Endothelial cell of umbilical vein (primary cell): Measurements from ENCODE around the gene ZSCAN2. TPM values are rescaled to one million over a fixed set of nuclear protein-coding genes. Genes with fewer than 3 reads are reported as not detected.
"Not testable (repeated sequence)": the region's sequence is repeated elsewhere in the genome, so short reads cannot be mapped to it uniquely, and the experiment has no call there.

Experiments used
- Bru-seq: library from RNA; stranded (reverse); fragments of 400-500 nt; gene quantifications from one replicate; lab custom pipeline; 2021; lab: Mats Ljungman, UMichigan
- BruChase-seq, 2 experiments: library from RNA; stranded (reverse); fragments of 400-500 nt; gene quantifications; one replicate each; lab custom pipeline; 2021; lab: Mats Ljungman, UMichigan
- BruUV-seq: library from RNA; stranded (reverse); fragments of 400-500 nt; replicated peaks from 2 replicates; lab custom pipeline; 2021; lab: Mats Ljungman, UMichigan
- CTCF ChIA-PET: fragments of 300-600, 350-600 bp; sonication (Branson Sonifier 250); formaldehyde crosslinking; loops from one replicate; lab custom pipeline; 2021; ENCODE audit warnings: antibody characterized with exemption, inconsistent platforms; lab: Charles Lee
- POLR2A ChIA-PET: fragments of 300-600, 350-600 bp; sonication (Branson Sonifier 250); formaldehyde crosslinking; loops from one replicate; lab custom pipeline; 2021; ENCODE audit warnings: antibody characterized with exemption, inconsistent platforms; lab: Charles Lee
- DNase-seq: peaks from one replicate; pipeline ENCODE4 v3.0.0-alpha.2; 2011; ENCODE audit warnings: low read depth, low spot score
- FAIRE-seq: peaks from 2 replicates; lab custom pipeline; 2011; peaks lifted over from hg19 to GRCh38; lab: Jason Lieb, UNC
- H2AFZ ChIP-seq: 2 replicates; pipeline ENCODE4 v1.6.0; 2012; ENCODE audit warnings: low read depth, low read length, control low read depth, inconsistent platforms
- H3K27ac ChIP-seq: 2 replicates; pipeline ENCODE4 v1.5.1; 2011; ENCODE audit warnings: low read depth, mild to moderate bottlenecking, control low read depth, low read length, moderate library complexity; ENCODE audit not compliant: insufficient read depth
- H3K27me3 ChIP-seq, 2 experiments: 2 replicates each; pipeline versions ENCODE4 v1.6.0 to v1.6.1; 2011; ENCODE audit warnings: low read length in 2 of 2, mixed read lengths in 1 of 2; ENCODE audit not compliant: control insufficient read depth in 2 of 2, insufficient read depth in 2 of 2
- H3K36me3 ChIP-seq, 2 experiments: 2 replicates in 1 of 2; 3 replicates in 1 of 2; pipeline ENCODE4 v1.5.1; 2011; ENCODE audit warnings: low read length in 2 of 2, mild to moderate bottlenecking in 1 of 2, moderate library complexity in 1 of 2; ENCODE audit not compliant: control insufficient read depth in 2 of 2, insufficient read depth in 2 of 2; ENCODE audit errors: extremely low read depth in 1 of 2
- H3K4me1 ChIP-seq: 3 replicates; pipeline ENCODE4 v1.5.1; 2011; ENCODE audit warnings: mild to moderate bottlenecking, low read length; ENCODE audit not compliant: control insufficient read depth, insufficient read depth; ENCODE audit errors: extremely low read depth
- H3K4me2 ChIP-seq: 2 replicates; pipeline ENCODE4 v1.6.1; 2011; ENCODE audit warnings: low read length, control low read depth, mixed read lengths; ENCODE audit not compliant: insufficient read depth
- H3K4me3 ChIP-seq, 3 experiments: fragments of 200-600 bp in 1 of 3; sonication (generic), shearing (Covaris generic) in 1 of 3; replicated peaks in 1 of 3; 2 replicates each; pipeline ENCODE4 v1.5.1; 2011 to 2016; ENCODE audit warnings: control low read depth in 3 of 3, low read length in 3 of 3, mild to moderate bottlenecking in 2 of 3, inconsistent platforms in 1 of 3, low read depth in 1 of 3, moderate library complexity in 1 of 3; ENCODE audit not compliant: insufficient read depth in 1 of 3
- H3K79me2 ChIP-seq: 2 replicates; pipeline ENCODE4 v1.6.0; 2012; ENCODE audit warnings: low read length, inconsistent platforms; ENCODE audit not compliant: control insufficient read depth, insufficient read depth
- H3K9ac ChIP-seq: replicated peaks from 2 replicates; pipeline ENCODE3; 2011; ENCODE audit warnings: low read length, control low read depth; ENCODE audit not compliant: insufficient read depth; ENCODE audit errors: extremely low read depth
- H3K9me1 ChIP-seq: replicated peaks from 3 replicates; pipeline ENCODE4 v1.6.0; 2011; ENCODE audit warnings: mild to moderate bottlenecking, low read length; ENCODE audit not compliant: control insufficient read depth, insufficient read depth; ENCODE audit errors: extremely low read depth
- H3K9me3 ChIP-seq: replicated peaks from 2 replicates; pipeline ENCODE4 v1.5.1; 2012; ENCODE audit warnings: low read length, inconsistent platforms; ENCODE audit not compliant: control insufficient read depth, insufficient read depth
- H4K20me1 ChIP-seq: replicated peaks from 2 replicates; pipeline ENCODE3; 2011; ENCODE audit warnings: mild to moderate bottlenecking, low read length; ENCODE audit not compliant: control insufficient read depth, insufficient read depth; ENCODE audit errors: extremely low read depth
- CTCF ChIP-seq, 2 donors: IDR thresholded peaks; 1 replicate in 1 of 2; 2 replicates in 1 of 2; pipeline ENCODE4 v1.5.1; 2011; ENCODE audit warnings: low read length in 2 of 2, mild to moderate bottlenecking in 2 of 2, moderate library complexity in 2 of 2, control low read depth in 1 of 2, inconsistent platforms in 1 of 2, low read depth in 1 of 2; ENCODE audit not compliant: insufficient read depth in 1 of 2; ENCODE audit errors: extremely low read depth in 1 of 2
- EZH2 ChIP-seq: IDR thresholded peaks from 2 replicates; pipeline ENCODE4 v1.6.1; 2012; ENCODE audit warnings: borderline replicate concordance, low read depth, mild to moderate bottlenecking, moderate library complexity, low read length, inconsistent platforms; ENCODE audit not compliant: severe bottlenecking
- FOS ChIP-seq: IDR thresholded peaks from 2 replicates; pipeline ENCODE4 v1.6.1; 2011; ENCODE audit warnings: mild to moderate bottlenecking, low read length, moderate library complexity, borderline replicate concordance; ENCODE audit not compliant: insufficient read depth
- GATA2 ChIP-seq: IDR thresholded peaks from 2 replicates; pipeline ENCODE4 v1.7.0; 2011; ENCODE audit warnings: low read depth, mild to moderate bottlenecking, moderate library complexity, mixed read lengths, low read length; ENCODE audit not compliant: insufficient read length, insufficient read depth
- JUN ChIP-seq: IDR thresholded peaks from 2 replicates; pipeline ENCODE4 v1.6.1; 2011; ENCODE audit warnings: borderline replicate concordance, low read depth; ENCODE audit not compliant: insufficient read length, insufficient read depth
- MAX ChIP-seq: IDR thresholded peaks from 2 replicates; pipeline ENCODE4 v1.6.1; 2011; ENCODE audit not compliant: insufficient read depth, insufficient read length
- MYC ChIP-seq: IDR thresholded peaks from one replicate; pipeline ENCODE4 v1.6.1; 2011; ENCODE audit warnings: mild to moderate bottlenecking, low read depth, low read length
- POLR2A ChIP-seq: IDR thresholded peaks from 2 replicates; pipeline ENCODE4 v1.6.1; 2012; ENCODE audit warnings: low read depth, mild to moderate bottlenecking, control low read depth, low read length
- POLR2AphosphoS5 ChIP-seq: IDR thresholded peaks from 2 replicates; pipeline ENCODE4 v1.6.1; 2012; ENCODE audit warnings: low read depth, mild to moderate bottlenecking, control low read depth, low read length, moderate library complexity; ENCODE audit not compliant: insufficient read depth
- dilution Hi-C: fragments of 300-500 bp; cut with MboI; formaldehyde crosslinking; loops from one replicate; pipeline ENCODE4 v1.15.0; 2019; ENCODE audit warnings: low sequenced_read_pairs; ENCODE audit not compliant: extremely low pct_ligation_motif_present
- intact Hi-C: fragments of 100-400 bp; cut with micrococcal nuclease; formaldehyde crosslinking; loops from one replicate; pipeline ENCODE4 v1.10.0; 2022
- long read RNA-seq: library from polyadenylated mRNA; stranded (forward); transcript quantifications from one replicate; pipeline ENCODE4 v2.0.0, GENCODE V29; 2021
- polyA minus RNA-seq, 3 experiments: library from RNA; depleted of rRNA, polyadenylated mRNA; stranded (reverse); fragments of >200 nt; gene quantifications; 1 replicate in 1 of 3; 2 replicates in 2 of 3; pipeline ENCODE4 v1.2.3, GENCODE V29; 2011
- polyA plus RNA-seq, 4 experiments: library from polyadenylated mRNA; depleted of rRNA in 3 of 4; stranded (reverse) in 3 of 4; unstranded in 1 of 4; fragments of >200 nt; gene quantifications; 2 replicates each; pipeline versions ENCODE4 v1.2.1 to v1.2.3, GENCODE V29; 2011 to 2012; ENCODE audit warnings: missing spikeins in 1 of 4
- total RNA-seq: library from RNA; stranded (reverse); gene quantifications from 2 replicates; pipeline ENCODE4 v1.2.3, GENCODE V29; 2021

ZSCAN2 gene
- total RNA-seq (13.5 TPM in 2 replicates), polyA plus RNA-seq (11.3 and 12.9 TPM in 2 replicates), polyA minus RNA-seq (14.5 and 21.9 TPM in 2 replicates), Bru-seq, nascent RNA (percentile 57 among the genes with signal in this experiment), BruChase-seq, experiment 1, labeled RNA remaining after a 6-hour chase (percentile 61 among the genes with signal in this experiment), BruChase-seq, experiment 2, labeled RNA remaining after a 2-hour chase (percentile 60 among the genes with signal in this experiment)
- 15.3 and 16.2 TPM in 2 replicates for polyA plus RNA-seq (2011; cell fraction: cytosol; rRNA removed)
- polyA plus RNA-seq (2011; cell fraction: nucleus; rRNA removed) = 13.3 and 14.3 TPM in 2 replicates
- polyA plus RNA-seq (2012) = 12.4 and 19.0 TPM in 2 replicates
- polyA minus RNA-seq (2011; cell fraction: cytosol; rRNA and poly(A)+ RNA removed) = 3.9 TPM
- 10.0 and 12.6 TPM in 2 replicates for polyA minus RNA-seq (2011; cell fraction: nucleus; rRNA and poly(A)+ RNA removed)
- long read RNA-seq, partial matches to known transcripts = 0 of 13 reads
- long read RNA-seq, other reads (novel, unspliced or antisense) = 5 of 13 reads

- H4K20me1 ChIP-seq = no peaks in the 10 kb centered on the region
- ChIA-PET POLR2A (interaction anchor here (0.6 to 1.4 kb wide), 3 partner anchors 30 to 327 kb away, joined by 3 read pairs; no protein-coding TSS in a partner anchor), CTCF (interaction anchor here (0.6 to 1.9 kb wide), 16 partner anchors 13 to 568 kb away, joined by 3 to 14 read pairs (median 4); partner anchors contain the start of gene NMB)
- H2AFZ ChIP-seq = peak within 1 kb of the TSS; percentile 98
- FAIRE-seq (peak; percentile 98), DNase-seq (peak; percentile 96)
- TF ChIP-seq JUN (no peak), CTCF (IDR thresholded peaks at IDR 0.05; ENCODE audit: extremely low read depth in 1 of 2, insufficient read depth in 1 of 2, low read depth in 1 of 2, low read length in 2 of 2) (peak in 1 of 2 donors; percentile 10), MYC (no peak), FOS (no peak), POLR2A (peak; percentile 56), EZH2 (no peak), MAX (no peak), POLR2AphosphoS5 (peak; percentile 64), GATA2 (no peak)
- peak within 1 kb of the TSS; percentile 46 to 66 (median 54) for H3K4me3 ChIP-seq
- H3K4me1 ChIP-seq = no peaks in the 10 kb centered on the region
- H3K27ac ChIP-seq = peak within 1 kb of the TSS; percentile 56
- no peaks in the 10 kb centered on the region for H3K9me1 ChIP-seq
- TSS peak; percentile 59 for BruUV-seq
- intact Hi-C loops = loop anchor here (1.0 kb wide), 6 partner anchors 30 to 277 kb away; partner anchors contain the start of genes NMB, SEC11A and WDR73
- no peaks in the 10 kb centered on the region for H3K9me3 ChIP-seq
- H3K36me3 ChIP-seq = peaks cover 5 to 9% of the 10 kb centered on the region in 2 experiments
- peak within 1 kb of the TSS; percentile 86 for H3K9ac ChIP-seq
- H3K27me3 ChIP-seq = no peaks in the 10 kb centered on the region
- dilution Hi-C loops = no loop called here
- peak within 1 kb of the TSS; percentile 79 for H3K4me2 ChIP-seq
- peaks cover 2% of the 10 kb centered on the region for H3K79me2 ChIP-seq
Measured at GRCh38 chr15:84600687-84601554, at the start of gene ZSCAN2. Gene ZSCAN2, plus strand, starts transcription at chr15:84601009. Its CDS starts 2,919 bp downstream, at chr15:84603928.

- intact Hi-C loops, DNase-seq, H3K36me3 ChIP-seq, H3K27me3 ChIP-seq, POLR2A ChIA-PET, H4K20me1 ChIP-seq, H3K27ac ChIP-seq, H3K79me2 ChIP-seq, H3K4me3 ChIP-seq, dilution Hi-C loops, H3K4me2 ChIP-seq, FAIRE-seq, H2AFZ ChIP-seq, CTCF ChIA-PET, H3K9ac ChIP-seq, H3K9me3 ChIP-seq, BruUV-seq, H3K9me1 ChIP-seq: not testable (repeated sequence)
- H3K4me1 ChIP-seq = peaks cover 16% of the 10 kb centered on the region
Measured at GRCh38 chr15:84551624-84552023, 49.2 kb upstream of the ZSCAN2 start.
